GM11168 (cell line): Measurements from ENCODE around the gene OR13A1.
"Not testable (repeated sequence)": the region's sequence is repeated elsewhere in the genome, so short reads cannot be mapped to it uniquely, and the experiment has no call there.

ENCODE experiments used
- in situ Hi-C: fragments of 300-500 bp; cut with MboI; formaldehyde crosslinking; loops from one replicate; pipeline ENCODE4 v1.12.0; 2022; ENCODE audit warnings: low sequenced_read_pairs; ENCODE audit not compliant: unreplicated experiment

Gene OR13A1

GRCh38 chr10:45286980-45287379 lies 28.4 kb downstream of the OR13A1 start:
- in situ Hi-C loops = no loop called here

- in situ Hi-C loops = no loop called here
Observed at GRCh38 chr10:45282061-45282460, 33.3 kb downstream of the OR13A1 start.

- in situ Hi-C loops = no loop called here
Observed at GRCh38 chr10:45280113-45280760, 35.2 kb downstream of the OR13A1 start.

GRCh38 chr10:45279682-45280081 lies 35.7 kb downstream of the OR13A1 start:
- in situ Hi-C loops = no loop called here

GRCh38 chr10:45278860-45279498 lies 36.4 kb downstream of the OR13A1 start:
- in situ Hi-C loops = no loop called here

- in situ Hi-C loops = not testable (repeated sequence)
Observed at GRCh38 chr10:45276146-45276545, 39.3 kb downstream of the OR13A1 start.

GRCh38 chr10:45274364-45274763 lies 41.0 kb downstream of the OR13A1 start:
- in situ Hi-C loops = no loop called here

- in situ Hi-C loops = not testable (repeated sequence)
Observed at GRCh38 chr10:45267777-45268176, 47.6 kb downstream of the OR13A1 start.

- in situ Hi-C loops = no loop called here
Observed at GRCh38 chr10:45265996-45266395, 49.4 kb downstream of the OR13A1 start.

- in situ Hi-C loops = no loop called here
Observed at GRCh38 chr10:45261946-45262345, 53.5 kb downstream of the OR13A1 start.

GRCh38 chr10:45261243-45261775 lies 54.1 kb downstream of the OR13A1 start:
- in situ Hi-C loops = no loop called here

- in situ Hi-C loops = not testable (repeated sequence)
Observed at GRCh38 chr10:45260635-45261034, 54.8 kb downstream of the OR13A1 start.

- in situ Hi-C loops = loop anchor here (10.0 kb wide), 2 partner anchors 185 to 415 kb away; partner anchors contain the start of gene ZFAND4
Observed at GRCh38 chr10:45259786-45260495, 55.5 kb downstream of the OR13A1 start.

- in situ Hi-C loops = loop anchor here (10.0 kb wide), 2 partner anchors 187 to 417 kb away; partner anchors contain the start of gene ZFAND4
Observed at GRCh38 chr10:45257600-45257999, 57.8 kb downstream of the OR13A1 start.

GRCh38 chr10:45256246-45256645 lies 59.2 kb downstream of the OR13A1 start:
- in situ Hi-C loops = loop anchor here (10.0 kb wide), 2 partner anchors 189 to 419 kb away; partner anchors contain the start of gene ZFAND4

- in situ Hi-C loops = loop anchor here (10.0 kb wide), 2 partner anchors 189 to 419 kb away; partner anchors contain the start of gene ZFAND4
Observed at GRCh38 chr10:45255706-45256105, 59.7 kb downstream of the OR13A1 start.

GRCh38 chr10:45254892-45255291 lies 60.5 kb downstream of the OR13A1 start:
- in situ Hi-C loops = loop anchor here (10.0 kb wide), 2 partner anchors 190 to 420 kb away; partner anchors contain the start of gene ZFAND4

- in situ Hi-C loops = loop anchor here (10.0 kb wide), 2 partner anchors 191 to 421 kb away; partner anchors contain the start of gene ZFAND4
Observed at GRCh38 chr10:45253183-45253914, 62.1 kb downstream of the OR13A1 start.
